Omental fat pad (tissue), 4 donors: ENCODE measurements around the gene ERP29. TPM values are rescaled to one million over a fixed set of nuclear protein-coding genes. Genes with fewer than 3 reads are reported as not detected.
"Not testable (repeated sequence)": the region's sequence is repeated elsewhere in the genome, so short reads cannot be mapped to it uniquely, and the experiment has no call there.

Source experiments
- ATAC-seq: fragments of 150-250 bp; one replicate; pipeline ENCODE4 v1.9.1; 2016; ENCODE audit warnings: mild to moderate bottlenecking, moderate library complexity; ENCODE audit not compliant: low FRiP score
- DNase-seq: peaks from one replicate; pipeline ENCODE4 v3.0.0-alpha.2; 2019; ENCODE audit warnings: low spot score
- total RNA-seq, 4 donors: library from RNA; depleted of rRNA; stranded (reverse); fragments of >200 nt; gene quantifications; one replicate each; pipeline ENCODE4 v1.1.0, GENCODE V29; 2016
- TF ChIP-seq, protein P1 (sequence below), 3 donors: fragments of 450-650 bp; IDR thresholded peaks; one replicate each; pipeline ENCODE4 v1.5.1; 2016 to 2017; ENCODE audit warnings: antibody characterized with exemption in 3 of 3, mild to moderate bottlenecking in 3 of 3, moderate library complexity in 2 of 3

Gene ERP29
- total RNA-seq, 4 donors from 2014 or later, result 28.6 to 39.7 (median 32.3) TPM

DNA sequence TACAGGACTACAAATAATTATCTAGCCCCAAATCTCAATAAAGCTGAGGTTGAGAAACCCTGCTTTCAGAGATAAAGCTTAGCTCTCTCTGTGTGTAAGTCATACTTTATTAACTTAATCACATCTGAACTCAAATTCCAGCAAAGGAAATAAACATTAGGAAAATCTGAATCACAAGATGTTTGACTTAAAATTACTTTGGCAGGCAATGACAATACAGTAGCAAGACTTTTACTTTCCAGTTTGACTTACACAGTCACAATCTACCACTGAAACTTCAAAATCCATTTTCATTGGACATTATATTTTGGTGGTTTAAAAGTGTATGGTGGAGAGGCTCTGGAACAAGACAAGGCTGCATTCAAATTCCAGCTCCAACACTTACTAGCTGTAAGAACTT, 11.7 kb upstream of the ERP29 start:
- no peak for ATAC-seq
- no peak for DNase-seq
- TF ChIP-seq, protein P1, sequence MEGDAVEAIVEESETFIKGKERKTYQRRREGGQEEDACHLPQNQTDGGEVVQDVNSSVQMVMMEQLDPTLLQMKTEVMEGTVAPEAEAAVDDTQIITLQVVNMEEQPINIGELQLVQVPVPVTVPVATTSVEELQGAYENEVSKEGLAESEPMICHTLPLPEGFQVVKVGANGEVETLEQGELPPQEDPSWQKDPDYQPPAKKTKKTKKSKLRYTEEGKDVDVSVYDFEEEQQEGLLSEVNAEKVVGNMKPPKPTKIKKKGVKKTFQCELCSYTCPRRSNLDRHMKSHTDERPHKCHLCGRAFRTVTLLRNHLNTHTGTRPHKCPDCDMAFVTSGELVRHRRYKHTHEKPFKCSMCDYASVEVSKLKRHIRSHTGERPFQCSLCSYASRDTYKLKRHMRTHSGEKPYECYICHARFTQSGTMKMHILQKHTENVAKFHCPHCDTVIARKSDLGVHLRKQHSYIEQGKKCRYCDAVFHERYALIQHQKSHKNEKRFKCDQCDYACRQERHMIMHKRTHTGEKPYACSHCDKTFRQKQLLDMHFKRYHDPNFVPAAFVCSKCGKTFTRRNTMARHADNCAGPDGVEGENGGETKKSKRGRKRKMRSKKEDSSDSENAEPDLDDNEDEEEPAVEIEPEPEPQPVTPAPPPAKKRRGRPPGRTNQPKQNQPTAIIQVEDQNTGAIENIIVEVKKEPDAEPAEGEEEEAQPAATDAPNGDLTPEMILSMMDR (IDR thresholded peaks at IDR 0.05), result no peak

DNA sequence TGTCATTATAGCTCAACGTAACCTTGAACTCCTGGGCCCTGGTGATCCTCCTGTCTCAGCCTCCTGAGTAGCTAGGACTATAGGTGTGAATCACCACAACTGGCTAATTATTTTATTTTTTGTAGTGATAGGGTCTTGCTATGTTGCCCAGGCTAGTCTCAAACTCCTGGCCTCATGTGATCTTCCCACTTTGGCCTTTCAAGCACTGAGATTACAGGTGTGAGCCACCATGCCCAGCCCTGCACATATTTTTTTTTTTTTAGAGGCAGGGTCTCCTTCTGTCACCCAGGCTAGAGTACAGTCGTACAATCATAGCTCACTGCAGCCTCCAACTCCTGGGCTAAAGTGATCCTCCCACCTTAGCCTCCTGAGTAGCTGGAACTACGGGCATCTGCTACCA, 9.2 kb upstream of the ERP29 start:
- ATAC-seq, result no peak
- TF ChIP-seq, protein P1 (IDR thresholded peaks at IDR 0.05), result no peak

DNA sequence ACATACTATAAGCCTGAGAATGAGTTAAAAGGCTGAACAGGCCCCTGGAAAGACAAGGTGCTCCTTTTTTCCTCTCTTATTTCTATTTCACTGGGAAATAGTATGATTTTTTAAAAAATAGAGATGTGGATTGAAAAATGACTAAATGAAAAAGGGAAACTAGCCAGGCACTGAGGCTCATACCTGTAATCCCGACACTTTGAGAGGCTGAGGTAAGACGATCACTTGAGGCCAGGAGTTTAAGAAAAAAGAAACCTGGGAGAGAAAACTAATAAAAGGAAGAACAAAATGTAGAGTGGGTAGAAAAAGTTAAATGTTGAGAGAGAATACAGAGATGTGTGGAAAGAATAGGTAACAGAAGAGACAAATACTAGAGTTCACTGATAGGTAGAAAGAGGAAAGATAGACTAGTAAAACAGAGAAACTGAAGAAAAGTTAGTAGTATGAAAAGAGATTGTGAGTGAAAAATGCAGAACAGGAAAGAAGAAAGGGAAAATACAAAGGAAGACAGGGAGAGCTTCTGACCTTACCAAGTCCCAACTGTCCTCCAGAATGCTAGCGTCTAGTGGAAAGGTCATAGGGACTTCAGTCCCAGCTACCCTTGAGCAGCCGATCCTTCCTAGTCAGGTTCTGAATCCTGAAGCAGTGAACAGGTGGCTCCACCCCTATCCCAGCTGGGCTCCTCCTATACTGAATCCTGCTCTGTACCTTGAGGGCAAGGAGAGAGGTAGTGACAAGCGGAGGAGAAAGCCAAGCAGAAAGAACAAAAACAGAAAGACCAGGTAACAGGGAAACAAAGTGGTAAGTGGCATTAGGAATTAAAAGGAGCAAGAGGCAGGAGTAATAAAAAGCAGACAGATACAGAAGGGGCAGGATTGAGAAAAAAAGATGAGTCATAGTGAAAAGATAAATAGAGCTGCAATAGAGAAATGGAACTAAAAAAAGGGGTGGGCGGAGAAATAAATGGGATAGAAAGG, 7.5 kb upstream of the ERP29 start:
- DNase-seq (no peak), ATAC-seq (peak; percentile 79)
- TF ChIP-seq, protein P1 (IDR thresholded peaks at IDR 0.05), result no peak

More for the DNA sequence above, 9.2 kb upstream of the ERP29 start:
- DNase-seq, result no peak

DNA sequence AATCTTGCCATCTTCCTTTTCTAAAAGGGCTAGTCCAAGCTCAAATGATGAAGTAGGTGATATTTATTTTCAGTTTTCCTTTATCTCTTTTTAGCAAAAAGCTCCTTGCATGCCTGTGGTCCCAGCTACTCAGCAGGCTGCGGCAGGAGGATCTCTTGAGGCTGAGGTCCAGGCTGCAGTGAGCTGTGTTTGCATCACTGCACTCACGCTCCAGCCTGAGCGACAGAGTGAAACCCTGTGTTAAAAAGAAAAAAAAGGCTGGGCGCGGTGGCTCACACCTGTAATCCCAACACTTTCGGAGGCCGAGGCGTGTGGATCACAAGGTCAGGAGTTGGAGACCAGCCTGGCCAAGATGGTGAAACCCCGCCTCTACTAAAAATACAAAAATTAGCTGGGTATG, 5.3 kb upstream of the ERP29 start:
- DNase-seq, result no peak
- ATAC-seq, result no peak
- TF ChIP-seq, protein P1 (IDR thresholded peaks at IDR 0.05), result no peak

DNA sequence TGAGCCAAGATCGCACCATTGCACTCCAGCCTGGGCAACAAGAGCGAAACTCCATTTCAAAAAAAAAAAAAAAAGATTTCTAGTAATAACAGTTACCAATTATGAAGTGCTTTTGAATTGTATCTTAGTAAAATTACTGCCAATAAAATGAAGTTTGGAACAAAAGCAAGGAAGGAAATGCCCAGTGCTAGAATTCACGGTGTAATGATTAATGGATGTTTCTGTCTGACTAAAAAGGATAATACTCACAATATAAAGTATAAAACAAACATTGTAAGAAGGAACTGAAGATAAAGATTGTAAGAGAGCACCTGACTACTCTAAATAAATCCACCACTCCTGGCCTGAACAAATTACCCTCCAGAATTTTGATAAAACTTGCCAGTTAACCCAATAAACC, 4.3 kb upstream of the ERP29 start:
- TF ChIP-seq, protein P1 (IDR thresholded peaks at IDR 0.05), result no peak
- DNase-seq, result no peak

DNA sequence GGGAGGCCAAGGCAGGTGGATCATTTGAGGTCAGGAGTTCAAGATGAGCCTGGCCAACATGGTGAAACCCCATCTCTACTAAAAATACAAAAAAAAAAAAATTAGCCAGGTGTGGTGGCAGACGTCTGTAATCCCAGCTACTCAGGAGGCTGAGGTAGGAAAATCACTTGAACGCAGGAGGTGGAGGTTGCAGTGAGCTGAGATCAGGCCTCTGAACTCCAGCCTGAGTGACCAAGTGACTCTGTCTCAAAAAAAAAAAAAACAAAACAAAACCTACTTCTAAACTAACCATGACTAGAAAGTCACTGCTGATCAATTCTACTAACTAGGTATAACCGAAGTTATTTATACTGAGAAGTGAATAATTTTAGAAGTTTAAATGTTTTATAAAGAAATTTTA, 3.6 kb upstream of the ERP29 start:
- not testable (repeated sequence) for ATAC-seq, DNase-seq

More for the DNA sequence above, 4.3 kb upstream of the ERP29 start:
- ATAC-seq, result no peak

DNA sequence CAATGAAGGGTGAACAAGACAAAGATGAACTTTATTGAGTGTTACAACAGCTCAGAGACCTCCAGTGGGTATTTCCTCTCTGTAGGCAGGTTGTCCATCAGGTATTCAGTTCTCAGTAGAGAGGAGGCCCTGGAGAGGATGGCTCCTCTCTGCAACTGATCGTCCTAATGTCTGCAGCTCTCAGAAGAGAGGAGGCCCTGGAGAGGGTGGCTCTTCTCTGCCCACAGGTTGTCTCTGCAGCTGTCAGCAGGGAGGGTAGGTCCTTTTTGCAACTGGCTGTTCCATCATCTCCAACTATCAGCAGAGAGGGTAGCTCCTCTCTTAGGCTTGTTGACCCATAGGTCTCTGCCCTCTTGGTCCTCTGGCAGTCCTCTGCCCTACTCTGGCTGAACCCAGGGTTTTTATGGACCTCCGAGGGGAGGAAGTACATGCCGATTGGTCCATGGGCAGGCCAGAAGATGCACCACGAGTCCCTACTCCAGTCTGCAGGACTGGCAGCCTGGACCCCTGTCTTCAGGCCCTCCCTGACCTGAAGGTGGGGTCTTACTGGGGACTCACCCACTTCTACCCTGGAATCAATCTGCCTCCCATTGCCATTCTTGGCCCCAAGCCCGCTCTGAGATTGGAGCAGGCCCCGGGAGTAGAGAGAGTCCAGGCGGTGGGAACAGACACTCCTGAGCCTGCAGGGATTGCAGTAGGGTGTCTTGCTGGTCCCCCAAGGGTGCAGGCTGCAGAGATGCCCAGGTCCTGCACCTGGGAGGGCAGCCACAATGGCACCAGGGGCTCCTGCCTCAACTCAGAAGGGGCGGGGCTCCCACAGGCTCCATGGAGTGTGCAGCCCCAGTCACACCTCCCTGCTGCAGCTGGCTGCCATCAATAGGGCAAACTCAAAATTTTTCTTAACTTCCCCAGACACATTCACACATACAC, 2.5 kb upstream of the ERP29 start:
- DNase-seq, result no peak
- no peak for ATAC-seq
- TF ChIP-seq, protein P1 (IDR thresholded peaks at IDR 0.05), result no peak
